Smooth muscle cell (in vitro differentiated cells): ENCODE measurements around the gene PARVB. TPM values are rescaled to one million over a fixed set of nuclear protein-coding genes. Genes with fewer than 3 reads are reported as not detected.

Experiments
- DNase-seq: peaks from one replicate; lab custom pipeline; 2025; ENCODE audit not compliant: unreplicated experiment; lab: John Stamatoyannopoulos, UW
- H2AFZ ChIP-seq: fragments of 200-600 bp; sonication (generic); 2 replicates; pipeline ENCODE4 v1.6.0; 2016; ENCODE audit warnings: antibody characterized with exemption, low read depth, mild to moderate bottlenecking
- H3F3A ChIP-seq: fragments of 200-600 bp; sonication (generic); 2 replicates; pipeline ENCODE4 v1.6.0; 2017; ENCODE audit warnings: antibody characterized with exemption, low read depth
- H3K27ac ChIP-seq: fragments of 200-600 bp; sonication (generic); 2 replicates; pipeline ENCODE4 v1.5.1; 2016; ENCODE audit warnings: low read depth, mild to moderate bottlenecking
- H3K27me3 ChIP-seq: fragments of 200-600 bp; sonication (generic); 2 replicates; pipeline ENCODE4 v1.6.1; 2016; ENCODE audit warnings: low read depth, mild to moderate bottlenecking
- H3K36me3 ChIP-seq: fragments of 200-600 bp; sonication (generic); 2 replicates; pipeline ENCODE4 v1.5.1; 2016; ENCODE audit warnings: low read depth
- H3K4me1 ChIP-seq: fragments of 200-600 bp; sonication (generic); 2 replicates; pipeline ENCODE4 v1.5.1; 2016; ENCODE audit warnings: low read depth
- H3K4me2 ChIP-seq: fragments of 200-600 bp; sonication (generic); 2 replicates; pipeline ENCODE4 v1.6.0; 2016; ENCODE audit warnings: mild to moderate bottlenecking
- H3K4me3 ChIP-seq: fragments of 200-600 bp; sonication (generic); 2 replicates; pipeline ENCODE4 v1.5.1; 2016; ENCODE audit warnings: mild to moderate bottlenecking
- H3K79me2 ChIP-seq: fragments of 200-600 bp; sonication (generic); 2 replicates; pipeline ENCODE4 v1.6.0; 2016; ENCODE audit warnings: low read depth, mild to moderate bottlenecking
- H3K9ac ChIP-seq: fragments of 200-600 bp; sonication (generic); 2 replicates; pipeline ENCODE4 v1.6.0; 2016; ENCODE audit warnings: low read depth
- H3K9me3 ChIP-seq: fragments of 200-600 bp; sonication (generic); replicated peaks from 2 replicates; pipeline ENCODE4 v1.5.1; 2016; ENCODE audit warnings: low read depth
- H4K20me1 ChIP-seq: fragments of 200-600 bp; sonication (generic); 2 replicates; pipeline ENCODE4 v1.6.0; 2016; ENCODE audit warnings: low read depth
- WGBS: methylation state at CpG from one replicate; pipeline ENCODE4 v1.1.7; 2016; ENCODE audit warnings: low lambda C conversion rate; 5-methylcytosine and 5-hydroxymethylcytosine counted together
- polyA plus RNA-seq: library from polyadenylated mRNA; unstranded; fragments of >200 nt; fragmentation: Nextera tagmentation; extraction: Ambion mirVana; gene quantifications from 2 replicates; pipeline ENCODE4 v1.2.1, GENCODE V29; 2016
- total RNA-seq: library from RNA; depleted of rRNA; stranded (reverse); fragments of >200 nt; gene quantifications from 2 replicates; pipeline ENCODE4 v1.2.3, GENCODE V29; 2014
- TF ChIP-seq, protein P1 (sequence below): fragments of 200-600 bp; sonication (generic); IDR thresholded peaks from 2 replicates; pipeline ENCODE4 v1.5.1; 2017; ENCODE audit warnings: borderline replicate concordance, mild to moderate bottlenecking, antibody characterized with exemption; ENCODE audit not compliant: insufficient read depth, poor library complexity, severe bottlenecking

PARVB gene
- total and polyA plus RNA-seq, 2 experiments from 2014 or later: 35.1 to 36.6 TPM

- H3K4me2 ChIP-seq: peak overlapping the region; percentile 25
- 53% methylated on average over 10 of the region's 10 CpGs for WGBS
- peaks cover 6% of the 10 kb centered on the region for H4K20me1 ChIP-seq
- no peak overlapping the region for H3K4me3 ChIP-seq
- H3K4me1 ChIP-seq: peaks cover 7% of the 10 kb centered on the region
- DNase-seq: no peak
- no peaks in the 10 kb centered on the region for H3K9me3 ChIP-seq
- TF ChIP-seq, protein P1, sequence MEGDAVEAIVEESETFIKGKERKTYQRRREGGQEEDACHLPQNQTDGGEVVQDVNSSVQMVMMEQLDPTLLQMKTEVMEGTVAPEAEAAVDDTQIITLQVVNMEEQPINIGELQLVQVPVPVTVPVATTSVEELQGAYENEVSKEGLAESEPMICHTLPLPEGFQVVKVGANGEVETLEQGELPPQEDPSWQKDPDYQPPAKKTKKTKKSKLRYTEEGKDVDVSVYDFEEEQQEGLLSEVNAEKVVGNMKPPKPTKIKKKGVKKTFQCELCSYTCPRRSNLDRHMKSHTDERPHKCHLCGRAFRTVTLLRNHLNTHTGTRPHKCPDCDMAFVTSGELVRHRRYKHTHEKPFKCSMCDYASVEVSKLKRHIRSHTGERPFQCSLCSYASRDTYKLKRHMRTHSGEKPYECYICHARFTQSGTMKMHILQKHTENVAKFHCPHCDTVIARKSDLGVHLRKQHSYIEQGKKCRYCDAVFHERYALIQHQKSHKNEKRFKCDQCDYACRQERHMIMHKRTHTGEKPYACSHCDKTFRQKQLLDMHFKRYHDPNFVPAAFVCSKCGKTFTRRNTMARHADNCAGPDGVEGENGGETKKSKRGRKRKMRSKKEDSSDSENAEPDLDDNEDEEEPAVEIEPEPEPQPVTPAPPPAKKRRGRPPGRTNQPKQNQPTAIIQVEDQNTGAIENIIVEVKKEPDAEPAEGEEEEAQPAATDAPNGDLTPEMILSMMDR: no peak
- no peaks in the 10 kb centered on the region for H3K79me2 ChIP-seq
- H3K27ac ChIP-seq: no peak overlapping the region
- no peak overlapping the region for H2AFZ ChIP-seq
- no peak overlapping the region for H3K9ac ChIP-seq
- H3K36me3 ChIP-seq: no peaks in the 10 kb centered on the region
- H3F3A ChIP-seq: peaks cover 3% of the 10 kb centered on the region
- H3K27me3 ChIP-seq: no peaks in the 10 kb centered on the region
Observed at GRCh38 chr22:44153710-44154109, 129.6 kb downstream of the PARVB start.

DNA sequence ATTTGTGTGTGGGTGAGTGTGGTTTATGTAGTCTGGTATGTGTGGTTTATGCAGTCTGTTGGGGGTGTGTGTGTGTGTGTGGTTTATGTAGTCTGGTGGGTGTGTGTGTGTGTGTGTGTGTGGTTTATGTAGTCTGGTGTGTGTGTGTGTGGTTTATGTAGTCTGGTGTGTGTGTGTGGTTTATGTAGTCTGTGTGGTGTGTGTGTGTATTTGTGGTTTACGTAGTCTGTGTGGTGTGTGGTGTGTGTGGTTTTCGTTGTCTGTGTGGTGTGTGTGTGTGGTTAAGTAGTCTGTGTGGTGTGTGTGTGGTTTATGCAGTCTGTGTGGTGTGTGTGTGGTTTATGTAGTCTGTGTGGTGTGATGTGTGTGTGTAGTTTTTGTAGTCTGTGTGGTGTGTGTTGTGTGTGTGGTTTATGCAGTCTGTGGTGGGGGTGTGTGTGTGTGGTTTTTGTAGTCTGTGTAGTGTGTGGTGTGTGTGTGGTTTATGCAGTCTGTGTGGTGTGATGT, 130.4 kb downstream of the PARVB start:
- H3K4me1 ChIP-seq: peaks cover 10% of the 10 kb centered on the region
- 48% methylated on average over 2 of the region's 2 CpGs for WGBS
- H3K27ac ChIP-seq: no peak overlapping the region
- H3K9ac ChIP-seq: no peak overlapping the region
- H4K20me1 ChIP-seq: peaks cover 6% of the 10 kb centered on the region
- H2AFZ ChIP-seq: no peak overlapping the region
- TF ChIP-seq, protein P1: no peak
- H3K9me3 ChIP-seq: no peaks in the 10 kb centered on the region
- DNase-seq: no peak
- H3K4me3 ChIP-seq: no peak overlapping the region
- no peak overlapping the region for H3K4me2 ChIP-seq
- H3K36me3 ChIP-seq: no peaks in the 10 kb centered on the region
- H3F3A ChIP-seq: peaks cover 8% of the 10 kb centered on the region
- no peaks in the 10 kb centered on the region for H3K79me2 ChIP-seq
- H3K27me3 ChIP-seq: no peaks in the 10 kb centered on the region

GRCh38 chr22:44155115-44155514, 131.0 kb downstream of the PARVB start:
- no peak overlapping the region for H3K27ac ChIP-seq
- TF ChIP-seq, protein P1: no peak
- peaks cover 8% of the 10 kb centered on the region for H3F3A ChIP-seq
- DNase-seq: no peak
- peaks cover 6% of the 10 kb centered on the region for H4K20me1 ChIP-seq
- no peak overlapping the region for H3K4me3 ChIP-seq
- H3K27me3 ChIP-seq: no peaks in the 10 kb centered on the region
- no peak overlapping the region for H3K4me2 ChIP-seq
- no peaks in the 10 kb centered on the region for H3K36me3 ChIP-seq
- peaks cover 10% of the 10 kb centered on the region for H3K4me1 ChIP-seq
- H3K9me3 ChIP-seq: no peaks in the 10 kb centered on the region
- no peak overlapping the region for H3K9ac ChIP-seq
- no peaks in the 10 kb centered on the region for H3K79me2 ChIP-seq
- WGBS: 91% methylated on average over 9 of the region's 14 CpGs
- H2AFZ ChIP-seq: no peak overlapping the region

DNA sequence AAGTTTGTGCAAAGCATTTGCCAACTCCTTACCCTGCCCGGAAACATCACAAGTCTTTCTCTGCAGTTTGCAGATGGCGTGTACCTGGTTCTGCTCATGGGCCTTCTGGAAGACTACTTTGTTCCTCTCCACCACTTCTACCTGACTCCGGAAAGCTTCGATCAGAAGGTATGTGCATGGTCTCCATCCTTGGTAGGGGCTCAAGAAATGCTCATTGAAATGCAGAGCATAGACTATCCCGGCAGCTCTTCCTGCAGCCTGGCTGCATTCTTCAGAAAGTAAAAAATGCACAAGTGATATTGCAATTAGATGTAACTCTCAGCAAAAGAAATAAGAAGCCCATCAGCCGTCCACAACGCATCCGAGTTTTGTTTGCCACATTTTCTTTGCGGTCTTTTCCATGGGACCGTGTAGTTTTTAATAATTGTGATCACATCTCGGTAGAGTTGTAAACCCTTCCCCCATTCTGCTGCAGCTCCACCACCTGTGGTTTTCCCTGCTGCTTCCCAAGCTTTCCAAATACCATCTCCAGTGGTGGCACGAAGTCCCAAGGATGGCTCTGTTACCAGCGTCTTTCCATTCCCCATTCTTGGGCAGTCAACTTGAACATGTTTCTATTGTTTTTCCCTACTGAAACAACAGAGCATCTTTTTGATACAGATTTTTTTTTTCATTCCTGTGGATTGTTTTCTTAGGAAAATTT, 134.0 kb downstream of the PARVB start:
- Histone ChIP-seq H3K79me2 (no peaks in the 10 kb centered on the region), H3K4me1 (peaks cover 10% of the 10 kb centered on the region), H3K9ac (no peak overlapping the region), H2AFZ (no peak overlapping the region), H3K36me3 (no peaks in the 10 kb centered on the region), H3K4me2 (no peak overlapping the region), H3K4me3 (no peak overlapping the region), H4K20me1 (peaks cover 6% of the 10 kb centered on the region), H3K27me3 (no peaks in the 10 kb centered on the region), H3K9me3 (no peaks in the 10 kb centered on the region), H3F3A (peaks cover 8% of the 10 kb centered on the region), H3K27ac (no peak overlapping the region)
- TF ChIP-seq, protein P1: no peak
- WGBS: 89% methylated on average over 13 of the region's 13 CpGs
- no peak for DNase-seq
